ENCODE results near the gene FCN2.

The FCN2 gene

DNA sequence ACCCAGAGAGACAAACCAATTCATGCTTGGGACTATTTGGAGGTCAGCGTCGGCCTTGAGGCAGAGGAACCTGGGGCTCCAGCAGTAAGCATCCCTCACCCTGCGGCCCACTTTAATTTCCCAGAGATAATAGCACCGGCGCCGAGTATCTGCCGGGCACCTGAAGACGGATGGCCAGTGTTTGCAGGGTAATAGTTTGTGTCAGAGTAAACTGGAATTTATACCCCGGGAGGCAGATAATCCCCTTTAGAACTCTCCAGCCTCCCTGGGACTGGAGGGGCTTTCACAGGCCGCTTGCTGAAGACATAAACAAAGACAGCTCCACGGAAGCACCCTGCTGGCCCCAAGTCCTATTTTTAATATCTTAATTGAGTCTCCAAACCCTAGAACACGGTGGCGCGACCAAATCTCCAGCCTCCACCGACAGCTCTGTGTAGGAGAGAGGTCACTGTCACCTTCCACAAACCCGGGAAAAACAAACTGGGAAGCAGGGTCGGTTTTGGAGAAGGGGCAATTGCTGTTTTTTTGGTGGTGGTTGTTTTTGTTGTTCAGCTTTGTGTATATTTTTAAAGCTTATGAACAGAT, 54.5 kb downstream of the FCN2 start:
- no peak for DNase-seq

GRCh38 chr9:134935701-134936345, 55.2 kb downstream of the FCN2 start:
- DNase-seq = no peak

GRCh38 chr9:134936346-134937163, 55.9 kb downstream of the FCN2 start:
- peak; percentile 88 to 95 (median 92) for DNase-seq

All from suppressor macrophage (primary cell).